Esophagus squamous epithelium (tissue), 5 donors: ENCODE results near the gene SEC23A. TPM values are rescaled to one million over a fixed set of nuclear protein-coding genes. Genes with fewer than 3 reads are reported as not detected.
"Not testable (repeated sequence)": the region's sequence is repeated elsewhere in the genome, so short reads cannot be mapped to it uniquely, and the experiment has no call there.

Source experiments
- DNase-seq: peaks from one replicate; lab custom pipeline; 2025; lab: John Stamatoyannopoulos, UW
- H3K27ac ChIP-seq, 4 donors: fragments of 200-600 bp; sonication (generic); one replicate each; pipeline ENCODE4 v1.5.1; 2016 to 2019; ENCODE audit warnings: mild to moderate bottlenecking in 1 of 4
- H3K27me3 ChIP-seq, 4 donors: fragments of 200-600 bp; sonication (generic); 1 replicate in 3 of 4; 2 replicates in 1 of 4; pipeline versions ENCODE4 v1.5.1 to v1.6.0; 2017 to 2021; ENCODE audit warnings: antibody characterized with exemption in 1 of 4
- H3K36me3 ChIP-seq, 3 donors: fragments of 200-600 bp; sonication (generic); one replicate each; pipeline ENCODE4 v1.5.1; 2016 to 2019
- H3K4me1 ChIP-seq, 3 donors: fragments of 200-600 bp; sonication (generic); one replicate each; pipeline ENCODE4 v1.5.1; 2017 to 2019
- H3K4me3 ChIP-seq, 4 donors: fragments of 200-600 bp; sonication (generic); 1 replicate in 3 of 4; 2 replicates in 1 of 4; pipeline ENCODE4 v1.5.1; 2016 to 2019; ENCODE audit warnings: mild to moderate bottlenecking in 2 of 4, moderate library complexity in 1 of 4
- H3K9me3 ChIP-seq, 3 donors: fragments of 200-600 bp; sonication (generic); one replicate each; pipeline ENCODE4 v1.5.1; 2016 to 2019
- CTCF ChIP-seq, 6 experiments: fragments of 450-650 bp in 4 of 6; fragments of 200-600 bp in 2 of 6; sonication (generic) in 2 of 6; IDR thresholded peaks; one replicate each; pipeline ENCODE4 v1.5.1; 2016 to 2019; ENCODE audit warnings: antibody characterized with exemption in 6 of 6, mild to moderate bottlenecking in 4 of 6, moderate library complexity in 4 of 6
- POLR2A ChIP-seq, 4 donors: fragments of 450-650 bp; IDR thresholded peaks; one replicate each; pipeline ENCODE4 v1.6.1; 2017; ENCODE audit warnings: antibody characterized with exemption in 4 of 4, mild to moderate bottlenecking in 4 of 4, moderate library complexity in 3 of 4
- WGBS, 2 donors: methylation state at CpG; one replicate each; pipeline ENCODE4 v1.1.5; 2018; 5-methylcytosine and 5-hydroxymethylcytosine counted together
- intact Hi-C: fragments of 100-400 bp; cut with DNase I; formaldehyde crosslinking; loops from one replicate; pipeline ENCODE4 v1.15.0; 2022
- total RNA-seq, 4 donors: library from RNA; depleted of rRNA; stranded (reverse); fragments of >200 nt; gene quantifications; one replicate each; pipeline ENCODE4 v1.1.0, GENCODE V29; 2016
- donor health status: DM: yes; HTN: yes; CAD: no.

SEC23A gene
- total RNA-seq, 4 donors from 2014 or later, result 25.1 to 52.5 (median 42.2) TPM

DNA sequence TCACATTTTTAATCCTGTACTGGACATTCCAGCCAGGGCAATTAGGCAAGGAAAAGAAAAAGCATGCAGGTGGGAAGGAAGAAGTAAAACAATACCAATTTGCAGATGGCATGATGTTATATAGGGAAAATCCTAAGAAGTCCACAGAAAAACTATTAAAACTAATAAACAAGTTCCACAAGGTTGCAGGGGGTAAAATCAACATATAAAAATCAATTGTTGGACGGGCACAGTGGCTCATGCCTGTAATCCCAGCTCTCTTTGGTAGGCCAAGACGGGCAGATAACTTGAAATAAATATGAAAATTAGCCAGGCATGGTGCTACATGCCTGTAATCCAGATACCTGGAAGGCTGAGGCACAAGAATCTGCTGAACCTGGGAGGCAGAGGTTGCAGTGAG, 31.9 kb downstream of the SEC23A start:
- WGBS, 2 donors, result 92% methylated on average over 2 of the region's 2 CpGs
- no peak for DNase-seq
- H3K4me1 ChIP-seq, result no peaks in the 10 kb centered on the region
- H3K27ac ChIP-seq, result no peak overlapping the region
- no peaks in the 10 kb centered on the region for H3K27me3 ChIP-seq
- H3K4me3 ChIP-seq, result no peak overlapping the region
- intact Hi-C loops, result no loop called here
- no peak for TF ChIP-seq POLR2A (IDR thresholded peaks at IDR 0.05)
- no peak for TF ChIP-seq CTCF (IDR thresholded peaks at IDR 0.05)
- no peaks in the 10 kb centered on the region for H3K9me3 ChIP-seq
- H3K36me3 ChIP-seq, result peaks cover 0 to 90% (median 3%) of the 10 kb centered on the region in 3 donors

- Histone ChIP-seq H3K36me3 (peaks cover 0 to 90% (median 8%) of the 10 kb centered on the region in 3 donors), H3K4me3 (no peak overlapping the region), H3K4me1 (no peaks in the 10 kb centered on the region), H3K27ac (no peak overlapping the region), H3K9me3 (no peaks in the 10 kb centered on the region), H3K27me3 (no peaks in the 10 kb centered on the region)
- DNase-seq, result no peak
- intact Hi-C loops, result no loop called here
- TF ChIP-seq CTCF (IDR thresholded peaks at IDR 0.05) (no peak), POLR2A (IDR thresholded peaks at IDR 0.05) (no peak)
- WGBS, 2 donors, result 96 to 98% methylated on average over 5 of the region's 5 CpGs
Observed at GRCh38 chr14:39069923-39070322, 33.1 kb downstream of the SEC23A start.

- H3K27me3 ChIP-seq, H3K4me3 ChIP-seq, H3K9me3 ChIP-seq, DNase-seq, H3K27ac ChIP-seq, H3K4me1 ChIP-seq, intact Hi-C loops: not testable (repeated sequence)
- peaks cover 5 to 90% (median 5%) of the 10 kb centered on the region in 3 donors for H3K36me3 ChIP-seq
- WGBS, 2 donors, result 95 to 97% methylated on average over 7 of the region's 7 CpGs
Observed at GRCh38 chr14:39069169-39069805, 33.7 kb downstream of the SEC23A start.

- WGBS, 2 donors, result 81 to 89% methylated on average over 4 of the region's 4 CpGs
- intact Hi-C loops, result no loop called here
Observed at GRCh38 chr14:39060818-39061437, 42.1 kb downstream of the SEC23A start.

DNA sequence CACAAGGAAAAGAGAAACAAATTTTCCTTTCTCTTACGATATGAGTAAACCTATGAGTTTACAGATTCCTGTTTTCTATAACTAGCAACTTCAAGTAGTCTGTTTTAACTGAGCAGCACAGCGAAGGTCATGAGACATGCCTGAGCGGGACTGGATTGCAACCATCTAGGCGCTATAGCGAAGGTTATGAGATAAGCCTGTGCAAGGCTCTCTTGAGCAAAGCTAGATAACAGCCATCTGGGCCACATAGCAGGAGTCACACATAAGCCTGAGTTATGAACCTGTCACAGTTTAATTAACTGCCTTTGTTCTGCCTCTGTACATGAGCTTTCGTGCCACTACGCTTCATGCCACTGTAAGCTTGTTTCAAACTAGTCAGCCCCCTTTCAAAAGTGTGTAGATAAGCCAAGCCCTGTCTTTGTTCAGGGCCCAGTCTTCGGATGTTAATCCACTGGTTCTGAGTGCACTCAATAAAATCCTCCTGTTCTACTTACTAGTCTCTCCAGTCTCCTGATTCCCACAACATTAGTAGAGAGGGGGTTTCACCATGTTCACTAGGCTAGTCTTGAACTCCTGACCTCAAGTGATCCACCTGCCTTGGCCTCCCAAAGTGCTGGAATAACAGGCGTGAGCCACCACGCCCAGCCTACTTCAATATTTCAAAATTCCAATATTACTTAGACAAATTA, 47.1 kb downstream of the SEC23A start:
- Histone ChIP-seq H3K27ac (no peak overlapping the region), H3K4me1 (no peaks in the 10 kb centered on the region), H3K9me3 (peaks cover 9 to 28% (median 26%) of the 10 kb centered on the region in 3 donors), H3K4me3 (no peak overlapping the region), H3K36me3 (peaks cover 5 to 100% (median 7%) of the 10 kb centered on the region in 3 donors), H3K27me3 (no peaks in the 10 kb centered on the region)
- 87% methylated on average over 7 to 10 of the region's 10 CpGs for whole genome bisulfite sequencing, 2 donors
- DNase-seq, result no peak
- TF ChIP-seq POLR2A (IDR thresholded peaks at IDR 0.05) (no peak), CTCF (IDR thresholded peaks at IDR 0.05) (no peak)
- intact Hi-C loops, result no loop called here

More at GRCh38 chr14:39060818-39061437, 42.1 kb downstream of the SEC23A start:
- H3K4me3 ChIP-seq, result no peak overlapping the region
- H3K9me3 ChIP-seq, result peaks cover 4 to 17% (median 16%) of the 10 kb centered on the region in 3 donors
- no peak for TF ChIP-seq POLR2A (IDR thresholded peaks at IDR 0.05)
- TF ChIP-seq CTCF (IDR thresholded peaks at IDR 0.05), result no peak
- no peak overlapping the region for H3K27ac ChIP-seq
- DNase-seq, result no peak
- no peaks in the 10 kb centered on the region for H3K4me1 ChIP-seq
- H3K36me3 ChIP-seq, result peaks cover 5 to 100% (median 10%) of the 10 kb centered on the region in 3 donors
- no peaks in the 10 kb centered on the region for H3K27me3 ChIP-seq

- H3K4me3 ChIP-seq, H3K27ac ChIP-seq, H3K27me3 ChIP-seq, intact Hi-C loops, H3K4me1 ChIP-seq, DNase-seq: not testable (repeated sequence)
- WGBS, 2 donors, result 89 to 90% methylated on average over 5 of the region's 5 CpGs
- peaks cover 9 to 28% (median 26%) of the 10 kb centered on the region in 3 donors for H3K9me3 ChIP-seq
- H3K36me3 ChIP-seq, result peaks cover 5 to 100% (median 7%) of the 10 kb centered on the region in 3 donors
Observed at GRCh38 chr14:39052869-39053454, 50.1 kb downstream of the SEC23A start.
